DMS153 (cell line): Measurements from ENCODE around the gene SLC19A1.

Experiments used
- DNase-seq: peaks from one replicate; lab custom pipeline; 2025; lab: John Stamatoyannopoulos, UW

Gene SLC19A1

GRCh38 chr21:45466330-45467220 lies 75.7 kb downstream of the SLC19A1 start:
- DNase-seq = no peak

DNA sequence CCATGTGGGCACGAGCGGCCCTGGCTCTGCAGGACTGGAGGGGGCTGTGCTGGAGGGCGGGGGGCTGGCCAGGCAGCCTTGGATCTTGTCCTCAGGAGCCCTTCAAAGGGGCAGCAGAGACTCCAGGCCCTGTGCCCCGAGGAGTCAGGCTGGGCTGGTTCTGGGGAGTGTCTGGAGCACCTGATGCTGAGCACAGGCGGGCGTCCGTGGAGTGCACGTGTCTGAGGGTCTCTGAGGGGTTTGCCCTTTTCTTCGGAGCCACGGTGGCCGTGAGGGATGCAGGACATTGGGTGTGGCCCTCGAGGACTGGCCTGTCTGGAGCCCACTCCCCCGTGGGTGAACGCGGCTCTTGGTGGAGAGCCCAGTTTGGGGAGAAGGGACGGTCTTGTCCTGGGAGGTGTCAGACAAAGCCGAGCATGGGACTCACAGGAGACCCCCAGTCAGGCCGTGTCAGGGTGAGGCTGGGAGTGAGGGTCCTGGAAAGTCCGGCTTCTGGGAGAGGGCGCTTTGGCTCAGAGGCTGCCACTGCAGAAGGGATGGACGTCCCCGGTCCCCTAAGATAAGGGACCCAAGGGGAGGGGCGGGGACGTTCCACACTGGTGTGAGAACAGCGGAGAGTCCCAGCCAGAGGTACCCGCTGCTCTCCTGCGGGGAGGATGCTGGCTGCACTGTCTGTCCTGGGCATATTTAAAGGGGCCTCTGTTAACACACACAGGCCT lies 76.5 kb downstream of the SLC19A1 start:
- DNase-seq = no peak

DNA sequence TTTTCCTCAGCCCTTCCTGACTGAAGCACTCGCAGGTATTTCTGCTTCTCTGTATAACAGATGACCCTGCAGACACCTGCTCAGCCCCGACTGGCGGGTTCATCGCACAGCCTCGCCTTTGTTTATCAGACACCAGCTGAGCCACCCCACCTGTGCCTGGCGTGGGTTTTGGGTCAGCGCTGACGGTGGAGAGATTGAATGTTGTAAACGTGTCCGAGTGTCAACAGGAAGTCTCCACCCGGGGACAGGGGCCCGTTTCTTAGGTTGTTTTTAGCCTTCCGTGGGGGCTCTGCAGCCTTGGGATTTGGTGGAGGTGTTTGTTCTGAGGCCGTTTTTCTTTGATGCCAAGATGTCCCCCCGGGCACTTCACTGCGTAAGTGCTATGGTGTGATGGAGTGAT lies 77.1 kb downstream of the SLC19A1 start:
- no peak for DNase-seq

DNA sequence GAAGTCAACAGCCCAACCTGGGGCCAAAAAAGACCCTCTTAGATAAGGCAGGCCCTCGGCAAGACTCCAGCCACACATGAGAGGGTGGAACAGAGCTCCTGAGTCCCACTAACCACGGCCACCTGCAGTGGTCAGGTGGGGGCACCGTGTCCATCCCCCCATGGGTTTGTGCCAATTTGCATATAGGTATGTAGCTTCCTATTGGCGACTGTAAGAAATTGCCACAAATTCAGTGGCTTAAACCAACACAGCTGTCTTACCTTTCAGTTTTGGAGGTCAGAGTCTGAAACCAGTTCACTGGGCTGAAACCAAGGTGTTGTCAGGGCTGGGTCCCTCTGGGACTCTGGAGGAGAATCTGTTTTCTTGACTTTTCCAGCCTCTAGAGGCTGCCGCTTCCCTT lies 77.9 kb downstream of the SLC19A1 start:
- no peak for DNase-seq

DNA sequence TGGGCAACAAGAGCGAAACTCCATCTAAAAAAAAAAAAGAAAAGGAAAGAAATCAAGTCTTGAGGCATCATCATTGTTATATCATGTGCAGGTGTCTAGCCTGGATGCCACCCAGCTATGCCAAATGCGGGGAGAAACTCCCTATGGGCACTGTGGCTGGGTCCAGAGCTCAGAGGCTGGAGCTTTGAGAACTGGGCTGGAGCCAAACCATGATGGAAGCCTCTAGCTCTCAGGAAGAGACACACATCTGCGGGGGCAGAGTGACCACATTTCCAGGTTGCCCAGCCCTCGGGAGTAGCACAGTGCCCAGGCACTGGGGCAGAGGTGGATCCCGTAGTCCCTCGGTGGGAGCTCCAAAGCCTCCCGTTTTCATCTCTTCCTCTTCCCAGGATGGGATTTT lies 78.4 kb downstream of the SLC19A1 start:
- no peak for DNase-seq

DNA sequence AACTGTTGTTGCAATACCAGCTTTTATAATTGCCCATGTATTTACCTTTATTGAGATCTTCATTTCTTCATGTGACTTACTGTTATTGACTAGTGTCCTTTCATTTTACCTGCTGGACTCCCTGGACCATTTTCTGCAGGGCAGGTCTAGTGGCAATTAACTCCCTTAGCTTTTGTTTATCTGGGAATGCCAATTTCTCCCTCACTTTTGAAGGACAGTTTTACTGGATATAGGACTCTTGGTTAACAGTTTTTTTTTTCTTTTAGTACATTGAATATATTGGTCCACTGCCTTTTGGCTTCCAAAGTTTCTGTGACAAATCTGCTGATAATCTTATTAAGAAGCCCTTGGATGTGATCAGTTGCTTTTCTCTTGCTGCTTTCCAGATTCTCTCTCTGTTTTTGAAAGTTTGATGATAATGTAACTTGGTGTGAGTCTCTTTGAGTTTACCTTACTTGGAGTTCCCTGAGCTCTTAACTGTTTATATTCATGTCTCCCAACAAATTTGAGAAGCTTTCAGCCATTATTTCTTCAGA lies 80.4 kb downstream of the SLC19A1 start:
- no peak for DNase-seq

- DNase-seq = no peak
Observed at GRCh38 chr21:45461369-45461750, 80.9 kb downstream of the SLC19A1 start.

- no peak for DNase-seq
Observed at GRCh38 chr21:45460611-45461368, 81.5 kb downstream of the SLC19A1 start.

- DNase-seq = no peak
Observed at GRCh38 chr21:45460011-45460565, 82.2 kb downstream of the SLC19A1 start.

DNA sequence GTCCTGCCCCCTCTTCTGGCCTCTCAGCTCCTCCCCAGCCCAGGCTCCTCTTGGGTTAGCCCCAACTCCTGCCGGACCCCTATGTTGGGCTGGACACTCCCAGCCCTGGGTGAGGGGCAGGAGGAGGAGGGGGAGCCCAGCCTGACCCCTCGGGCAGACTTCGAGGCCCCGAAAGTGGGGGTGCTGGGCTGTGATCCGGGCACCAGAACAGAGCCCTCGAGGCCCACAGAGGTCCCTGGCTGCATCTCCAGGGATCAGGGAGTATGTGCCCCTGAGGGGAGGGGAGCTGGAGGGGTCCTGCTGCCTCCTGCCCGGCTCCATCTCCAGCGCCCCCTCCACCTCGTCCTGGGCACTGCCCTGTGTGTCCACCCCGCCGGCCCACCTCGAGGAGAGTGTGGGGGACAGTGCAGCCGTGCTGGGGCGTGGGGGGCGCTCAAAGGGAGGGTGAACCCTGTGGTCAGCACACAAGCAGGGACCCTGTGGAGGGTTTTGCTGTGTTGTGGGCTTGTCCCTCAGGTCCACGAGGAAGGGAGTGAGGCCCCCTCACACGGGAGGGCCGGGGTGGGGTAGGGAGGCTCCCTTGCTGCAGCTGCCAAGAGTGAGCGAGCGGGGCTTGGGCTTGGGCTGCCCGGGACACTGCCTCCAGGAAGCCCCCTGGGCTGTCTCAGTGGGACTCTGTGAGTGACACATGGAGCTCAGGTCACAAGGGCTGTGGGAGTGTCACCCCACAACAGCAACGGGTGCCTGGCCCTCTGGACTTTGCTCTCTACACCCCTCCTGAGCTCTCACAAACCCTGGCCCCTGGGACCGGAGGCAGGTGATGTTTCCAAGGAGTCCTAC lies 82.8 kb downstream of the SLC19A1 start:
- DNase-seq = no peak

DNA sequence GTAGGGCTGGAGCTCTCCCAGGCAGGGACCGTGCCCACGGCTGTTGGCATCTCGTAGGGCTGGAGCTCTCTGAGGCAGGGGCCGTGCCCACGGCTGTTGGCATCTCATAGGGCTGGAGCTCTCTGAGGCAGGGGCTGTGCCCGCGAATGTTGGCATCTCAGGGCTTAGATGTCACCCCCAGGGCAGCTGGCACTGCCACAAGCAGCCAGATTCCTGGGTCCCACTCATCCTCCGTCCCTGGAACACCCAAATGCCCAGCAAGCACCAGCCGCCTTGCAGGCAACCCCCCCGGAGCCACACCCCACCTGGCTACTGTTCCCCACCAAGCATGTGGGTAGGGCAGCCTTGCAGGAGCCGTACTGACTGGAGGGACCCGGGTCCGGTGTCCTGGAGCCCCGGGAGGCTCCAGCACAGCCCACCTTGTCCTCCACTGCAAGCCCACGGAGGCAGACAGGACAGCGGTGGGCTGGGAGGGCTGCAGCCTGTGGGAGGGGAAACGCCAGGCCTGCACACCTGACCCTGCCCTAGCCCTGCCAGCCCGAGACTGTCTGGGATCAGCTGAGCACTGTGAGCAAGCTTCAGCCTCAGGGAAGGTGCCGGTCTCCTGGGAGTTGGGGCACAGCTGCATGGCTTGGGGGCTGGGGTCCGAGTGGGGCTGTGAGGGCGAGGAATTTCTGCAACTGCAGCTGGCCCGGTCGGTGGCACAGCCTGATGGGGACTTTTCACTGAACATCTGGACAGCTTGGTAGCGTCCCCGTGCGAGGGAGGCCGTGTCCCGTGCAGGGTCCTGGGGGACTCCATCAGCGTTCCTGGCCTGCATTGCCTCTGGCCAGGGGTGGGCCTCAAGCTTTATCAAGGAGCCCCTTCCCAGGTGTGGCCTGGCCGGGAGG lies 83.7 kb downstream of the SLC19A1 start:
- no peak for DNase-seq

DNA sequence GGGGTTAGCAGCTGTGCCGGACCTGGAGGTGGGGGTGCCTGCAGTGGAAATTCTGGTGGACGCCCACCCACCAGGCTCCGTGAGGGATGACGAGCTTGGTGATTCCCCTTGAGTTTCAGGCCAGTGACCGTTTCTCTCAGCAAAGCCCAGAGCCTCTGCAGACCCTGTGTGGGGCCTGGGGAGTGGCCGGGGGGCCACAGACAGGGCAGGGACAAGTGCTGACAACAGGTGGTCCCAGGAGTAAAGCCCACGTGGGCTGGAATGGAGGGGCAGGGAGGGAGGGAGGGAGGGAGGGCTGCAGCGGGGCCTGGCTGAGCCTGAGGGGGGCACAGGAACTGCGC lies 84.4 kb downstream of the SLC19A1 start:
- no peak for DNase-seq

DNA sequence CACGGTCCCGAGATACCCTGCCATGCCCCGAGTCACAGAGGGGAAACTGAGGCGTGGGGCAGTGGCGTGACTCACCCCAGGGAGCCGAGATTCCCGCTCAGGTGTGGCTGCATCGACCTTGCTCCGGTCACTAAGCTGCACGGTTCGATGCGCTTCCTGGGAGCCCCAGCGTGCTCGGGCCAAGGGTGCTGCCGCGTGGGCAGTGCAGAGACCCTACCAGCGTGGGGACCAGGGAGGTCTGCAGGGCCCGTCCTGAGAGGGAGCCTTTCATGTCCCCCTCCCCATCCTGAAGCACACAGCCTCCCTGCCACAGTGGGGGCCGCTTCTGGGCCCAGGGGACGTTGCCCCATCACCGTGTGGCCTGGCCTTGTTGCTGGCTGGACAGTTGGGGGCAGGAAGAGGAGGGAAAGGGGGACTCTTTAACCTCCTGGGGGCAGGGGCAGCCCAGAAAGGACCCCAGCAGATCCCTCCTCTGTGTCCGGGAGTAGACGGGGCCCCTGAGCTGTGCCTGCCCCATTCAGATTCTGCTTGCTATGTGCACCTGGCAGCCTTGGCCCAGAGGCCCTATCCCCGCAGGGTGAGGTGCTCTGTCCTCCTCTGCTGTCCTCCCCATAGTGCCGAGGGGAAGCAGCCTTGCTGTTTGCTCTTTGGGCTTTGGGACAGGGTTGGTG lies 84.9 kb downstream of the SLC19A1 start:
- no peak for DNase-seq

DNA sequence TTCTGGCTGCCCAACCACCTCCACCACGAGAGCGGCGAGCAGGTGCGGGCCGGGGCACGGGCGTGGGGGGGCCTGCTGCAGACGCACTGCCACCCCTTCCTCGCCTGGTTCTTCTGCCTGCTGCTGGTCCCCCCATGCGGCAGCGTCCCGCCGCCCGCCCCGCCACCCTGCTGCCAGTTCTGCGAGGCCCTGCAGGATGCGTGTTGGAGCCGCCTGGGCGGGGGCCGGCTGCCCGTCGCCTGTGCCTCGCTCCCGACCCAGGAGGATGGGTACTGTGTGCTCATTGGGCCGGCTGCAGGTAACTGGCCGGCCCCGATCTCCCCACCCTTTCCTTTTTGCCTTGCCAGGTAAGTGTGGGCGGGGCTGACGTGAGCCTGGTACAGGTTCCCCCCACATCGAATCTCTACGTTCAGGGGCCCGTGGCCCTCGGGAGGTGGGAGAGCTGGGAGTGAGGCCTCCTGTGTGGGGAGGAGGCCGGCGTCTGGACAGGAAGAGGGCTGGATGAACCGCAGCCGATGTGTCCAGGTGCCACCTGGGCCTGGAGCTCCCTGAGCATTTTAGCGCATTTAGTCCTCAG lies 85.6 kb downstream of the SLC19A1 start:
- DNase-seq = no peak

DNA sequence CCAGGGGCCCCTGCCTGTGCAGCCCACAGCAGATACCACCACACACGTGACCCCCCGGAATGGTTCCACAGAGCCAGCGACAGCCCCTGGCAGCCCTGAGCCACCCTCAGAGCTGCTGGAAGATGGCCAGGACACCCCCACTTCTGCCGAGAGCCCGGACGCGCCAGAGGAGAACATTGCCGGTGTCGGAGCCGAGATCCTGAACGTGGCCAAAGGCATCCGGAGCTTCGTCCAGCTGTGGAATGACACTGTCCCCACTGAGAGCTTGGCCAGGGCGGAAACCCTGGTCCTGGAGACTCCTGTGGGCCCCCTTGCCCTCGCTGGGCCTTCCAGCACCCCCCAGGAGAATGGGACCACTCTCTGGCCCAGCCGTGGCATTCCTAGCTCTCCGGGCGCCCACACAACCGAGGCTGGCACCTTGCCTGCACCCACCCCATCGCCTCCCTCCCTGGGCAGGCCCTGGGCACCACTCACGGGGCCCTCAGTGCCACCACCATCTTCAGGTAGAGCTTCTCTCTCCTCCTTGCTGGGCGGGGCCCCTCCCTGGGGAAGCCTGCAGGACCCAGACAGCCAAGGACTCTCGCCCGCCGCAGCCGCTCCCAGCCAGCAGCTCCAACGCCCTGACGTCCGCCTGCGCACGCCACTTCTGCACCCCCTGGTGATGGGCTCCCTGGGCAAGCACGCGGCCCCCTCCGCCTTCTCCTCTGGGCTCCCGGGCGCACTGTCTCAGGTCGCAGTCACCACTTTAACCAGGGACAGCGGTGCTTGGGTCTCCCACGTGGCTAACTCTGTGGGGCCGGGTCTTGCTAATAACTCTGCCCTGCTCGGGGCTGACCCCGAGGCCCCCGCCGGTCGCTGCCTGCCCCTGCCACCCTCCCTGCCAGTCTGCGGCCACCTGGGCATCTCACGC lies 86.3 kb downstream of the SLC19A1 start:
- no peak for DNase-seq

DNA sequence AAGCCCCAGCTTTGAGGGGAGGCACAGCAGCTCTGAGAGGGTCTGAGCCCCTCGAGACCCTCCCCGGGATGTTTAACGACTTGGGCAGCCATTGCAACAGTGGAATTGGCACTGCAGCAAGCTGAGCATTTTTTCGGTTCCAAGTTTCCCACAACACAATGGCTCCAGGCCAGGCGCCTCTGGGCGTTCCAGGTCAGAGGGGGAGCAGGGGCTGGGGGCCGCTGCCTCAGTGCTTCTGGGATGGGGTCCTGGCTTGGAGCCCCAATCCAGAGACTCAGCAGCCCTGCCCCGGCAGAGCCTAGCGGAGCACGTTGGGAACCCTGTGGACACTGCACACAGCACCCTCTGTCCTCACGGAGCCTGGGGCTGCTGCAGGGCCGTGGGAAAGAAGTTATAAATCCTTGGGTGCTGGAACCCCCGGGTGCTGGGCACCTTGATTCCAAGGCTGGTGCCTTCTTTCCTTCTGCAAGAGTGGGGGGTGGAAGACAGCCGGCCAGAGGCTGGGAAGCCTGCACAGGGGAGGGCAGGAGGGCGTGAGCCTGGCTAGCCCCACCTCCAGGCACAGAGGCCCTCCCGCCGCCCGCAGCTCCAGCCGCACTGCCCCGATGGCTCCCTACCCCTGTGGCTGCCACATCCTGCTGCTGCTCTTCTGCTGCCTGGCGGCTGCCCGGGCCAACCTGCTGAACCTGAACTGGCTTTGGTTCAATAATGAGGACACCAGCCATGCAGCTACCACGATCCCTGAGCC lies 87.1 kb downstream of the SLC19A1 start:
- DNase-seq = peak; percentile 31
